HEK293T (cell line): ENCODE data around the gene FCN2.

ENCODE experiments used
- CTCF ChIA-PET: fragments of 350-600 bp; formaldehyde crosslinking; extraction: SDS; loops from one replicate; lab custom pipeline; 2021; ENCODE audit warnings: antibody characterized with exemption, inconsistent platforms; lab: Yijun Ruan, JAX
- POLR2A ChIA-PET: fragments of 350-600 bp; formaldehyde crosslinking; extraction: SDS; loops from one replicate; lab custom pipeline; 2020; ENCODE audit warnings: antibody characterized with exemption, inconsistent platforms; lab: Yijun Ruan, JAX
- DNase-seq: peaks from one replicate; pipeline ENCODE4 v3.0.0; 2012; ENCODE audit warnings: mixed read lengths; ENCODE audit errors: extremely low spot score
- ARNT ChIP-seq: fragments of 450-650 bp; IDR thresholded peaks from 2 replicates; pipeline ENCODE4 v1.6.1; 2017; ENCODE audit warnings: mild to moderate bottlenecking
- BHLHE40 ChIP-seq: fragments of 450-650 bp; IDR thresholded peaks from 2 replicates; pipeline ENCODE4 v1.6.1; 2016; ENCODE audit warnings: mild to moderate bottlenecking, moderate library complexity, borderline replicate concordance
- CTBP1 ChIP-seq: fragments of 450-650 bp; IDR thresholded peaks from 2 replicates; pipeline ENCODE4 v1.6.1; 2016; ENCODE audit warnings: borderline replicate concordance
- ELF4 ChIP-seq: fragments of 450-650 bp; IDR thresholded peaks from 2 replicates; pipeline ENCODE4 v1.6.1; 2017; ENCODE audit warnings: antibody characterized with exemption
- FOXA1 ChIP-seq: fragments of 450-650 bp; IDR thresholded peaks from 2 replicates; pipeline ENCODE4 v1.6.1; 2016; ENCODE audit warnings: mild to moderate bottlenecking
- FOXK2 ChIP-seq: fragments of 450-650 bp; IDR thresholded peaks from 2 replicates; pipeline ENCODE4 v1.6.1; 2016; ENCODE audit warnings: mild to moderate bottlenecking
- FOXM1 ChIP-seq: fragments of 450-650 bp; IDR thresholded peaks from 2 replicates; pipeline ENCODE4 v1.6.1; 2017; ENCODE audit warnings: mild to moderate bottlenecking, borderline replicate concordance
- HDGF ChIP-seq: fragments of 450-650 bp; IDR thresholded peaks from 2 replicates; pipeline ENCODE4 v1.6.1; 2017; ENCODE audit warnings: antibody characterized with exemption, borderline replicate concordance
- L3MBTL2 ChIP-seq: fragments of 450-650 bp; conservative IDR thresholded peaks from 2 replicates; pipeline ENCODE4 v1.6.1; 2016; ENCODE audit warnings: mild to moderate bottlenecking
- LEF1 ChIP-seq: fragments of 450-650 bp; IDR thresholded peaks from 2 replicates; pipeline ENCODE4 v1.6.1; 2017; ENCODE audit warnings: mild to moderate bottlenecking, borderline replicate concordance
- NFRKB ChIP-seq: fragments of 450-650 bp; IDR thresholded peaks from 2 replicates; pipeline ENCODE4 v1.6.1; 2016; ENCODE audit warnings: mild to moderate bottlenecking, moderate library complexity
- SP1 ChIP-seq: fragments of 450-650 bp; IDR thresholded peaks from 2 replicates; pipeline ENCODE4 v1.6.1; 2017
- SUZ12 ChIP-seq: fragments of 450-650 bp; IDR thresholded peaks from 2 replicates; pipeline ENCODE4 v1.6.1; 2016; ENCODE audit warnings: mild to moderate bottlenecking
- TARDBP ChIP-seq: fragments of 450-650 bp; IDR thresholded peaks from 2 replicates; pipeline ENCODE4 v1.6.1; 2016
- ZNF384 ChIP-seq: fragments of 450-650 bp; IDR thresholded peaks from 2 replicates; pipeline ENCODE4 v1.6.1; 2016
- TF ChIP-seq, protein P1 (sequence below): fragments of 450-650 bp; IDR thresholded peaks from 2 replicates; pipeline ENCODE4 v1.6.1; 2016

FCN2 gene

DNA sequence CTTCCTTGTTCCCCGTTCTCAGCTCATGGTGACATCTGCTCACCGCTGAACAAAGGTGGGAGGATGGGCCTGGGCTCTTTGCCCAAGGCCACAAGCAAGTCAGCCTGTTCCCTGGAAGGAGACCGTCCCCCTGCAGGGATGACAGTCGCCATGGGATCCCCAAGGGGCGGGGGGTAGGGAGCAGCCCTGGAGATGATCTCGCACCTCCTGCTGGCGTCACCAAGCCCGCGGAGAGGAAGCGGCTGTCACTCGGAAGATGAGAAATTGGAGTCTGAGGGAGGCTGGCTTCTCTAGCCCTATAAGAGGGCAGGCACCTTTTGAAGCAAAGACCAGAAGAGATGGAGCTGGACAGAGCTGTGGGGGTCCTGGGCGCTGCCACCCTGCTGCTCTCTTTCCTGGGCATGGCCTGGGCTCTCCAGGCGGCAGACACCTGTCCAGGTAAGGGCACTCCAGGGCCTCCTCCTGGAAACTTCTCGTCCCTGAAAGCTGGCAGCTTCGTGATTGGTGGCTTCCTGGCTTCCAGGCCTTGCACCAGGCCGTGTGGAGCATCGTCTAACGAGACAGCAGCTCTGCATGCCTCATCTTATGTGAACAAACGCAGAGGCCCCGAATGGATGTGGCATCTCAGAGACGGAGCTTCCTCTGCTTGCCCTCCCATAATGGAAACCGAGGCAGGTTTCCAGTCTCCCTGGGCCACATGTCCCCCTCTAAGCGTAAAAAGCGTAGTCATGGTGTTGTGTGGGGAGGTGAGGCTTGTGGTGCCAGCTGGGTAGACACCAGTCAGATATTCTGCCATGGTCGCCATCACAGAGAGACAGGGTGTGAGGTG is at the start of gene FCN2:
FCN2 (plus strand) TSS at position 327 of the 829 bp plus-strand sequence; CDS start at position 339, 12 bp downstream.
- ChIA-PET POLR2A (no interaction called here), CTCF (no interaction called here)
- no peak for DNase-seq
- TF ChIP-seq, protein P1, sequence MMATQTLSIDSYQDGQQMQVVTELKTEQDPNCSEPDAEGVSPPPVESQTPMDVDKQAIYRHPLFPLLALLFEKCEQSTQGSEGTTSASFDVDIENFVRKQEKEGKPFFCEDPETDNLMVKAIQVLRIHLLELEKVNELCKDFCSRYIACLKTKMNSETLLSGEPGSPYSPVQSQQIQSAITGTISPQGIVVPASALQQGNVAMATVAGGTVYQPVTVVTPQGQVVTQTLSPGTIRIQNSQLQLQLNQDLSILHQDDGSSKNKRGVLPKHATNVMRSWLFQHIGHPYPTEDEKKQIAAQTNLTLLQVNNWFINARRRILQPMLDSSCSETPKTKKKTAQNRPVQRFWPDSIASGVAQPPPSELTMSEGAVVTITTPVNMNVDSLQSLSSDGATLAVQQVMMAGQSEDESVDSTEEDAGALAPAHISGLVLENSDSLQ, result no peak
- TF ChIP-seq L3MBTL2 (no peak), SUZ12 (no peak), LEF1 (no peak), TARDBP (no peak), ARNT (no peak), CTBP1 (no peak), NFRKB (no peak), ZNF384 (no peak)

DNA sequence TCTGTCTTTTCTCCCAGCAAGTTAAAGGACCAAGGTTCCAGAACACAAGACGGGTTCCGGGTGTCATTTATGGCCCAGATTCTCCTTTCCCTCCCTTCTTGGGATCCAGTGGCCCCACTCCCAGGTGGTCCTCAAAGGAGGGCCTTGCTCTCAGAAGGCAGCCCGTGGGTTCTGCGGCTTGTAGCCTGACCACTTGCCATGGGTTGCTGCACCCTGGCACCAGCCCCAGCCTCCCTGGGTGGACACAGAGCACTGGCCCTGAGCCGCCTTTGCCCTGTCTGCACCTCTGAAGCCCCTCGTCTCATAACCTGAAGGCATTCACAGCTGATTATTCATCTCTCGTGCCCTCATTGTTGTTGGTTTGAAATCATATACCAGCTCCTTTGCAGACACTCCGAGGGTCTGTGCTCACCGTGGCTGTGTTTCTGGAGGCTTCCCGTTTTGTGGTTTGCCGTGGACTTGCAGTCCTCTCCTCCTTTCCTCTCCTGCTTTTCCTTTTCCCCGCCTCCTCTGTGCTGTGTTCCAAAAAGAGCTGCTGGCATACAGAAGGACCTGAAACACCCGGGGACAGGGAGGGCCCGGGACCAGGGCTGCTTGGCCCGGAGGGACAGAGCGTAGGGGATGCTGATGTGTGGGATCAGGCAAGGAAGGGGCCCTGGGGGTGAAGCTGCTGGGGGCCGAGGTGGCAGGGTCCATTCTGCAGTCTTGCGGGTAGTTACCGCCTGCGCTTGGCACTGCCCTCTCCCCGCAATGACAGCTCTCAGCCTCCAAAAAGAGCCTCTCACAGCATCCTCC is 49.5 kb upstream of the FCN2 start:
- TF ChIP-seq FOXK2, result no peak
- TF ChIP-seq TARDBP, result no peak
- TF ChIP-seq BHLHE40, result no peak
- TF ChIP-seq, protein P1, result no peak
- TF ChIP-seq SUZ12, result no peak
- no peak for TF ChIP-seq LEF1
- no peak for TF ChIP-seq NFRKB
- no peak for TF ChIP-seq FOXA1
- TF ChIP-seq ARNT, result no peak
- no peak for TF ChIP-seq FOXM1
- no peak for TF ChIP-seq CTBP1
- no peak for TF ChIP-seq HDGF
- no peak for TF ChIP-seq L3MBTL2
- no peak for TF ChIP-seq ZNF384
- TF ChIP-seq SP1, result no peak
- TF ChIP-seq ELF4, result no peak
- ChIA-PET CTCF (no interaction called here), POLR2A (no interaction called here)
- no peak for DNase-seq

DNA sequence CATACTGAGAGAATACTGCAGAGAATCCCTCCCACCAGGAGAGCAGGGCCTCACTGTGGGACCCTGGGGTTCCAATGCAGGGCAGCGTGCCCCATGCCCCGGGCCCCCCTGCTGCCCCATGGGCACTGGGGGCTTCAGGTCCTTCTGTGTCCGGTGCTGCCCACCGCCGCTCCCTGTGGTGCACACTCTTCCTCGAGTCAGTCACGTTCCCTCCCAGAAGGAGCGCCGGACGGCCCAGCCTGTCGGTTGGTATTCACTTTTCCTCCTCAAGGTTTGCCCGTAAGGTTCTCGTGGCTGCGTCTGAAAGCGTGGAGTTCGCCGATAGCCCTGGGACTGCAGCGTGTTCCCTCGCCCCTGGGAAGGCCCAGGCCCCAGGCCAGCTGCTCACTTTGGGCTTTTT is 48.1 kb upstream of the FCN2 start:
- no peak for TF ChIP-seq BHLHE40
- TF ChIP-seq SUZ12, result no peak
- no peak for TF ChIP-seq ARNT
- no peak for TF ChIP-seq L3MBTL2
- CTCF ChIA-PET, result no interaction called here
- POLR2A ChIA-PET, result no interaction called here
- DNase-seq, result no peak

DNA sequence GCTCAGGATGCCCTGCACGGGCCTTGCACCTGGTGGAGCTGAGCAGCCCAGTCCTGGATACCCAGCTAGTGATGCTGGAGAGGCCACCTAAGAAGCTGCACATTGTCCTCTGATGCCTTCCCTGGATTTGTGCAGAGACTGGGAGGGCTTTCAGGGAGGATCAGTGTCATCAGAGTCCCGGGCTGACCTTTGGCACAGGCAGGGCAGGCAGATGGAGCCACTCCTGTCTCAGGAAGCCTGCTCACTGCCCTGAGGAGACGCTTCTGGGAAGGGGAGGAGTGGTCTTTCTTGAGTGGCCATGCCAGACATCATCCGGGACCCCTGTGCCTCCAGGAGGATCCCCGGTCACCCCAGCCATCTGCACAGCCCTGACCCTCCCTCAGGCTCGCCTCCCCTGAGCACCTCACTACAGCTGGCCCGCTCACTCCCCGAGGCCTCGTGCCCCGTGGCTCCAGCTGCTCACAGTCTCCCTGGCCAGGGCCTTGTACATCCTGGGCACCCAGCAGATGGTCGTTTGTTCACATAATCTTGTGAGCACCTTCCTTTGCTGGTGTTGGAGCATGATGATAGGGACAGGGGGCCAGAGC is 47.2 kb upstream of the FCN2 start:
- TF ChIP-seq, protein P1, result no peak
- no peak for TF ChIP-seq SP1
- no peak for TF ChIP-seq TARDBP
- no peak for TF ChIP-seq HDGF
- no peak for TF ChIP-seq ELF4
- TF ChIP-seq LEF1, result no peak
- no peak for TF ChIP-seq ZNF384
- no peak for TF ChIP-seq CTBP1
- no peak for TF ChIP-seq SUZ12
- no peak for TF ChIP-seq L3MBTL2
- TF ChIP-seq NFRKB, result no peak
- no peak for TF ChIP-seq FOXA1
- TF ChIP-seq FOXM1, result no peak
- no peak for TF ChIP-seq FOXK2
- CTCF ChIA-PET, result no interaction called here
- no peak for DNase-seq
- POLR2A ChIA-PET, result no interaction called here

DNA sequence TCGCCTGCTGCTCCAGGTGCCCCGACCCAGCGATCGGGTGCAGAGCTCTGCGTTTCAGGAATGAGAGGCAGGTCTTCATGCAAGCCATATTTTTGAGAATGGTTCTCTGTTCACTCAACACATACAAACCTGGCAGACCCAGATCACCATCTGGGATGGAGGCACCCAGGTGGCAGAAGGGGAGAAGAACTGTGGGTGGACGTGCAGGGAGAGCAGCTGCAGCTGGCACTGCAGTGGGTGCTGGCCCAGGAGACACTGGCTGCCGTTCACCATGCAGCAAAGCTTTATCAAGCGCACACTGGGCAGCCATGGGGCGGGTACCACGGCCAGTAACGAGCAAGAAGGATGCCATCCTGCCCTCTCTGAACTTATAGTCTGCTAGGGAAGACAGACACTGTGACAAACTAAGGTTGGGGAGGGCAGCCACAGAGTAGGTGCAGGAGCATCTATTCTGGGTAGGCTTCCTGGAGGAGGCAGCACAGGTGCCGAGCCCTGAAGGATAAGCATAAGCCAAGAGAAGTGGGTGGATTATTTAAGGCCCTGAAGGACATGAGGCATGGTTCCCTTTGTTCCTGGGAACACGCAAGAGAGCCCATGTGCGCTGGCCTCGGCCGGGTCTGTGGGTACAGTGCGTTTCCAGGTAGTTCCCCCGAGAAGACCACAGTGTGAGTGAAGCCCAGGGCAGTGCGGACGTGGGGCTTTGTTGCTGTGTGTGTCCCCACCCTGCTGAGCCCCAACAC is 46.2 kb upstream of the FCN2 start:
- CTCF ChIA-PET, result no interaction called here
- no peak for TF ChIP-seq SP1
- no peak for TF ChIP-seq HDGF
- TF ChIP-seq CTBP1, result no peak
- no peak for TF ChIP-seq ZNF384
- POLR2A ChIA-PET, result no interaction called here
- DNase-seq, result no peak
